Fibroblast of gingiva (primary cell): Measurements from ENCODE around the gene PER2.
A peak's percentile ranks its signal among the peaks of the same experiment; 100 is the strongest.

Experiments used
- DNase-seq: peaks from one replicate; pipeline ENCODE4 v3.0.0-alpha.2; 2011; ENCODE audit warnings: low read depth

Gene PER2

DNA sequence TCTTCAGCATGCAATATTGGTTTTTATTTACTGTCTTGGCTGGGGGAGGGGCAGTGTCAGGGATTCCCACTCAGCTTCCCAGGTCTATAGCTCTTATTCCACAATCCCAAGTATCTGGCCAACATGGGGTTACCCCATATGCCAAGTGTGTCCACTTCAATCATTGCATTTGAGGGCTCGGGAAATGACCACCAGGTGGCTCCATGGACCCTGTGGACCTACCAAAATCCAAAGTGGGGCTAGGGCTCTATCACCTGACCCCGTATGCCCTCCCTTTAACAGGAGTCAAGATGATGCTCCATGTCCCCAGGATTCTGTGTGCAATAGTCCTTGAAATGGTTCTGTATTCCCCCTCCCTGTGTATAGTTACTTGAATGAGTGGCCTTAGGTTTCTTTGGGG lies 19.8 kb upstream of the PER2 start:
- no peak for DNase-seq

- DNase-seq, result no peak
Measured at GRCh38 chr2:238306672-238306998, 18.2 kb upstream of the PER2 start.

- DNase-seq, result no peak
Measured at GRCh38 chr2:238305965-238306671, 17.7 kb upstream of the PER2 start.

- DNase-seq, result no peak
Measured at GRCh38 chr2:238305092-238305862, 16.9 kb upstream of the PER2 start.

DNA sequence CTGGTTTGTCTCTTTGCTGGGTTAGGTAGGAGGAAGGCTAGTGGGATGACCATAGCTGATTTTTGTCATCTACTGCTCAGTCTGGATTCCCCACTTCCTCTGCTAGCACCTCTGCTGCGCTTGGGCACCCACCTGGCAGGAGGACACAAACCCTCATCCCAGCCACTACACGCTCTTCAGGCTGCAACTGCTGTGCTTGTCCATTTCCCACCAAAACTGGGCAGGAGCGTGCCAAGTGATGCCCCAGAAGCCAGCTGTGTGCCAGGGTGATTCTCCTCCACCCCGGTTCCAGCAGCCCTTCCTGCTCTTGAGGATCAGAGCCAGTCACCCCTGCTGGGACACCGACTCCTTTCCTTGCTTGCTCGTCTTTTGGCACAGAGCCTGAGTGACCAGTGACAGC lies 15.7 kb upstream of the PER2 start:
- DNase-seq, result no peak

- no peak for DNase-seq
Measured at GRCh38 chr2:238302751-238303150, 14.3 kb upstream of the PER2 start.

GRCh38 chr2:238302087-238302486 lies 13.7 kb upstream of the PER2 start:
- DNase-seq, result no peak

DNA sequence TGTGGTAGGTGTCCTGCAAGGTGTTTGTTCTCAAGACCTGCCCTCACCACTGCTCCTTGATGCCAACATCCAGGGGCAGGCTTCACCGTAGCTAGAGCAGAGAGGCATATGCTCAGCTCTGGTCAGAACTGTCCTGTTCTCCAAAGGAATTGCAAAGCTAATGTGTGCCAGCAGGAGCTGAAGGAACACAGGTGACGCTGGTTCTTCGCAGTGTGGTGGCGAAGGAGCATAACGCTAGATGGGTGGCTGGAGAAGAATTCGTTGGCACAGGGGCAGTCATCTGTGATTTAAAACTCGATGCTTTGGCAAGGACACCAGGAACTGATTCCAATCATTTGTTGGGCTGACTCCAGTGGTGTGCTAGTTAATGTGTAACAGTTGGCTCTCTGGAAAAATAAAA lies 11.4 kb upstream of the PER2 start:
- peak; percentile 29 for DNase-seq

- no peak for DNase-seq
Measured at GRCh38 chr2:238296638-238297457, 8.4 kb upstream of the PER2 start.

DNA sequence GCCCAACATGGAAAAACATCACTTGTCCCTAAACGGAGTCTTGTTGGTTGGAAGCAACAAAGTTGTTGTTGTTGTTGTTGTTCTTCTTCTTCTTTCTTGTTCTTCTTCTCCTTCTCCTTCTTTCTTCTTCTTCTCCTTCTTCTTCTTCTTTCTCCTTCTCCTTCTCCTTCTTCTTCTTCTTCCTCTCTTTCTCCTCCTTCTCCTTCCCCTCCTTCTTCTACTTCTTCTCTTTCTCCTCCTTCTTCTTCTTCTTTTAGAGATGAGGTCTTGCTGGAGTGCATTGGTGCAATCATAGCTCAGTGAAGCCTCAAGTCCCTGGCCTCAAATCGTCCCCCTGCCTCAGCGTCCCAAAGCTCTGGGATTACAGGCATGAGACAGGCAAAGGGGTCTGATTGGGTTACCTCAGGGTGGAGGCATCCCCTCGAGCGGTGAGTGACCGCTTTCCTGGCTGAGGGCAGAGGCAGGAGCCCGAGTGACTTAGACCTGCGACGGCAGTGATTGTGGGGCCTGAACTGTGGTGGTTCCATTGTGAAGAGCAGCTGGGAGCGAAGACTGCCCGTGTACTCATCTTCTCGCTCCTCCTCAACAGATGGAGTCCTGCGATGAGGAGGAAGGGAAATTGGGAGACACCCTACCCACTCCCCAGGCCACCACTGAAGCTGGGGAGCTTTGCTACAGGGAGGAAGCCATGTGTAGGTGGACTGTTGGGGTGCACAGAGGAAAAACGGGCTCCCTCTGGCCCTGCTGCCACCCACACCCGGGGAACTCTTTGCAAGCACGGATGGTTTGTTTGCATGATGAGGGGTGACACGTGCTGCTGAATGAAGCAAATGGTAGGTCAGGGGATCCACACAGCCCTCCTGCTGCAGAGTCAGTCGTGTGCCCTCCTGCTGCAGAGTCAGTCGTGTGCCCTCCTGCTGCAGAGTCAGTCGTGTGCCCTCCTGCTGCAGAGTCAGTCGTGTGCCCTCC lies 7.0 kb upstream of the PER2 start:
- DNase-seq, result no peak

DNA sequence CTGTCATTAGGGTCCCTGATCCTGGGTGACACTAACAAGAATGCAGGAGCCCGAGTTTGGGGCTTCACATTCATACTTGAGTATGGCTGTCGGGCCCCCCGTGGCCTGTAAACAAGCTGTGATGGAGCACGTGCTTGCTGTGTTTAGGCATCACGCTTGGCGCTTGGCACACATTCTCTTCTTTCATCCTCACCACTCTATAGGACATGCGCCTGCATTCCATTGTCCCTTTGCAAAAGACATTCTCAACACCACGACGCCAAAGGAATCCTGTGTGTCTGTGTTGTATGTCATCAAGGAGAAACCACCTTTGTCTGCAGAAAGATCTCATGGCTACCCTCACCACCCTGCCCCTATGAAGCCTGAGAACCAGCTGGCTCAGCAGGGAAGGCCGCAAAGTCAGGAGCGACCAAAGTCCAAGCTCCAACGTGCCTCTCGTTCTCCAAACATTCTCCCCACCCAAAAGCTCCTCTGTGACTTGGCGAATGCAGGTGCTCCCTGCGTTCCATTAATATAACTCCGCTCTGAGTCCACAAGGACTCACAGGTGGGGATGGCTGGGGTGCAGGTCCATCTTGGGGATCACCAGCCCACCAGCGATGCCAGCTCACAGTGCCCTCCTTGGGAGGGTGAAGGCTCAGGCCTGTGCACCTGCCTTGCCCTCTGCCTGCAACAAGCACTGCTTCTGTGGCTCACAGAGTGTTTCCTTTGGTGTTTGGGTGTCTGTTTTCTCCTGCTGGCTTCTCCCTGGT lies 6.2 kb upstream of the PER2 start:
- no peak for DNase-seq

GRCh38 chr2:238294046-238294392 lies 5.6 kb upstream of the PER2 start:
- no peak for DNase-seq

- DNase-seq, result no peak
Measured at GRCh38 chr2:238291550-238292281, 3.3 kb upstream of the PER2 start.

DNA sequence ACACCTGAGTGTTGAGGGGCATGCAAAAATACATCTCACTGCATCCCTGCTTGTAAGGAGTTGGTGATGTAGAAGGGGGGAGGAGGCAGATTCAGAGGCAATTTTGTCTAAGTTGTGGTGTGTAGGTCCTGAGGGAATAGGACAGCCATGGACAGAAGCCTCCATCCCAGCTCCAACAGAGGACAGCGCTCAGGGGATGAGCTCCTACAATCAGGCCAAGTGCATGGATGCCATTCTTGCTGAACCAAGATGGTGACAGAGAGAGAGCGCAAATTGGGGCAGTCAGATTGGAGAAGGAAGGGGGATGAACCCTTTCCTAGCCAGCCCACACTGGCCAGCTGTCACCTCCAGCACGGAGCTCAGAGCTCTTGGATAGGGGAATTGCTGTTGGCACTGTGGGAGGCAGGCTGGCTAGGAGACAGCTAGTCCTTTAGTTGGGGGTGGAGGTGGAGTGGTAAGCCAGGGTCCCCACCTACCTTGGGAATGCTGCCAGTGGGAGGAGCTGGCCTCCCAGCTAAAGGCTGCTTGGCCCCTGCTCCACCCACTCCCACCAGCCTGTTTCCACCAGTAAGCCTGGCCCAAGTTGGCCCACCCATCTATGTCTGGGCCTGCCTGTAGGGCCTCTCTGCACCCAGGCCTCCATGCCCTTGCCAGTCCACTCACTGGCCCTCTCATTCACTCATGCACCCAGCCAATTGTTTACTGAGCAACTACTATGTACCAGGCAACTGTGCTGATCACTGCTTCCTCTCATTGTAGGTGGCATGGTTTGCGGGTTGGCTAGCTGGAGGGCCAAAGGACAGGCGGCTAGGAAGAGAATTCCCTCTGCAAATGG lies 2.5 kb upstream of the PER2 start:
- no peak for DNase-seq

DNA sequence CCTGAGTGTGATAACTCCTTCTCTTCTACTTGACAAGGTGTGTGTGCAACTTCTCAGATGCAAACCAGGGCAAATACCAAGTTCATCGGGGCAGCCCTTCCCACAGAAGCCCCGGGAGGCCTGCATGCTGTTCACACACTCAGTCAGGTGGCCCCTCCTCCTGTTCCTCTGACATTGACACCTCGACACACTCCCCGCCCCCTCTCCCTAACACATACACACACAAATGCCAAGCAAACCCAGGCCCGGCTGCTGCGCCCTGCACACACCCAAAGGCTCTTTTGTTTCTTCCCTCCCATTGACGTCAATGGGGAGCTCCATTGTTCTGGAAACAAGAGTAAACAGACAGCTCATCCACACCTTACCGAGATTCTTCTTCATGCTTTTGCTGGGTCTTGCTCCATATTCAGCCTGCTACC lies 1.7 kb upstream of the PER2 start:
- no peak for DNase-seq

- DNase-seq, result no peak
Measured at GRCh38 chr2:238289574-238289973, 1.2 kb upstream of the PER2 start.

DNA sequence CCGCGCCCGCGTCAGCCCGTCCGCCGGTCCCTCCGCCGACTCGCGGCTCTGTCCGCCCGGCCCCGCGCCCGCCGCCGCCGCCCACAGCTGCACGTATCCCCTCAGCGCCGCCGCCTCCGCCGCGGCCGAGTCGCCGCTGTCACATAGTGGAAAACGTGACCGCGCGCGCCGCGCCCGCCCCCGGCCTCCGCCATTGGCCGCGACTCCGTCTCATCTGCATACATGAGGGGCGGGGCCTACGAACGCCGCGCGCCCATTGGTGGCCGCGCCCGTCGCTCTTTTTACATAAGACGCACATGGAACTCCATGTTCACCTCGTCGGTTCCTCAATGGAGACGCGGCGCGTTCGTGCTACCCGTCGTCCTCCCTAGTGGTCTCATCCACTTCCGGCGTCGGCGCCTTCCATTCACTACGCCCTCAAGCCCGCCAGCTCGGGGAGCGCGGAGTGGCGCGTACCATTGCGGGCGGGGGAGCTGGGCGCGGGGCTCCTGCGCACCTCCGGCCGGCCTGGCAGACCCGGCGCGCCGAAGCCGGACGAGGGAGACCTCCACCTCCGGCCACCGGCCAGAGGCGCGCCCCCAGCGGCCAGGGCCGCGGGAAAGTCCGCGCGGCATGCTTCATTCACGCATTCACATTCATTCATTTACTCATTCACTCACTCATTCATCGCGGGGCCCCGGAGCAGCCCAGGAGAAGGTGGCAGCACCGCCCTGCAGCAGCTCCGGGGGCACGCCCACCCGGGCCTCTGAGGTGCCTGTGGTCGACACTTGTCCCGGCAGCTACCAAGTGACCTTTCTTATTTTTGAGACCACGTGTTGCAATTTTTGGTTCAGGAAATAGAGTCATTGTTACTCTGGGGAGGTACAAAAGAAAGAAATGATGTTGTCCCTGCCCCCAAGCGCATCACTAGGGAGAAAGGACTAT lies 502 bp upstream of the PER2 start:
- peak; percentile 97 for DNase-seq

DNA sequence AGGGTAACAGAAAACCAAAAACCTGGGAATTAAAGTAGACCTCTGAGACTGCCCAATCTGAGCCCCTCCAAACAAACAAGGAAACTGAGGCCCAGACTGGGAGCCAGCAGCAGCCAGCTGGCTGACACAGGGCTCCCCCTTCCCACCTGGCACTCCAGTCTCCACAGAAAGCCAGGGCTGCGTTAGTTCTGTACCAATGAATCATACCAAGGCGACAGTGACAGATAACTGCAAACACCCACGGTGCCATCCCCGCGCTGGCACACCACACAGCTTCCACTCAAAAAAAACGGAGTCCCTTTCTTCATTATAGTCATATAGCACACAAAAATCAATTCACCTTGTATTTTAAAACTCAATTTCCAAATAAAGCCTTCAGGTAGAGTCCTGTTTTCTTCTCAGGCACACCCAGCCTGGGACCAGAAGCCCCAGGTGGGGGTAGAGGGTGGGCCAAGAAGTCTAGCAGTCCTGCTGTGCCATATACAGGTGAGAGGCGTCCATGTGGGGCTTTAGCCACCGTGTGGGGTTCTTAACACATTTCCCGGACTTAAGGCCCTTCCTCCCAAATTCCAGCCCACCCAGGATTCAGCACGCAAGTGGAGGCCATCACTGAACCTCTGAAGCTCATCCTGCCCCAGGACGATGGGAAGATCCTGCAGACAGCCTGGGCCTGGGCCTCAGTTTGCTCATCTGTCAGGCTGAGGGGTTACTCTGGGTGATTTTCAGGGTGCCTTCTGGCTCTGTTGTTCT lies 1.2 kb downstream of the PER2 start:
- no peak for DNase-seq
